Fibroblast of skin of right quadriceps (primary cell): ENCODE measurements around the gene SELL.
"Not testable (repeated sequence)": the region's sequence is repeated elsewhere in the genome, so short reads cannot be mapped to it uniquely, and the experiment has no call there.

ENCODE experiments used
- DNase-seq: peaks from one replicate; pipeline ENCODE4 v3.0.0-alpha.2; 2013

SELL gene

DNA sequence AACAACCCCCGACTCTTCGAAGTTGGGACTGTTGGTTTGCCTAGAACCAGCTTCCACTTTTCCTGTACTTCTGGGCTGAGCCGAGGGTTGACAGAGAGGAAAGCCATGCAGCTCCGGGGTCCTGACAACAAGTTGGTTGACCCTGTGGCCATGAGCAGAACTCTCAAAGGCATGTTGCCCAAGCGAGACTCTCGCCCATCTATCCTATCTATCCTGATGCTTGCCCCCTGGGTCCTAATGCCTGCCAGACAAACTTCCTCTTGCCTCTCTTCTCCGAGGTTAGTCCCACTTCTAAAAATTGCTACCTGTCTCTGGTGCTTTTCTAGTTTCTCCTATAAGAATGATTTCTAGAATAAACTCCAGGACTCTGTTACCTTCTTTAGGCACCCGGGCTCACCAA, 48.7 kb downstream of the SELL start:
- not testable (repeated sequence) for DNase-seq

DNA sequence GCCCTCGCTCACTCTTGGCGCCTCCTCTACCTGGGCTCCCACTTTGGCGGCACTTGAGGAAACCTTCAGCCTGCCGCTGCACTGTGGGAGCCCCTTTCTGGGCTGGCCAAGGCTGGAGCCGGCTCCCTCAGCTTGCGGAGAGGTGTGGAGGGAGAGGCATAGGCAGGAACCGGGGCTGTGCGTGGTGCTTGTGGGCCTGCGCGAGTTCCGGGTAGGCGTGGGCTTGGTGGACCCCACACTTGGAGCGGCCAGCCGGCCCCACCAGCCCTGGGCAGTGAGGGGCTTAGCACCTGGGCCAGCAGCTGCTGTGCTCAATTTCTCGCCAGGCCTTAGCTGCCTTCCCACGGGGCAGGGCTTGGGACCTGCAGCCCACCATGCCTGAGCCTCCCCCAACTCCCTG, 50.4 kb downstream of the SELL start:
- DNase-seq, result not testable (repeated sequence)

DNA sequence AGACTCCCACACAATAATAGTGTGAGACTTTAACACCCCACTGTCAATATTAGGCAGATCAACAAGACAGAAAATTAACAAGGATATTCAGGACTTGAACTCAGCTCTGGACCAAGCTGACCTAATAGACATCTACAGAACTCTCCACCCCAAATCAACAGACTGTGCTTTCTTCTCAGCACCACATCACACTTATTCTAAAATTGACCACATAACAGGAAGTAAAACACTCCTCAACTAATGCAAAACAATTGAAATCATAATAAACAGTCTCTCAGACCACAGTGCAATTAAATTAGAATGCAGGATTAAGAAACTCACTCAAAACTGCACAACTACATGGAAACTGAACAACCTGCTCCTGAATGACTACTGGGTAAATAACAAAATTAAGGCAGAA, 52.6 kb downstream of the SELL start:
- DNase-seq, result not testable (repeated sequence)

DNA sequence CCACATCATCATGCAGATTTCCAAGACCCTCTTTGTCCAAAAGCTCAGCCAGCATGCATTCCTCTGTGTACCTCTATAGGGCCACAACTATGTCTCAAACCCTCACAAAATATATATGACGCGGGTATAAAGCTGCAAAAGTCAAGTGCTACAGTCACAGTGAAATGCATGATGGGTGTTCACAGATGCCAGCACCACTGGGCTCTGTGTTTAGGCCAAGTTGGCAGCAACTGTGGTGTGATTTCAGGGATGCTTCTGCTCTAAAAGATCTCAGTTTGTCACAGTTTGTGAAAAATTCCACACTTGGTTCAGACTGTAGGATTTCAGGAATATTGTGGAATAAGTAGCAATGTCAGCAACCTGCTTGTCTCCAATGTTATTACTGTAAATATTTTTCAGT, 57.5 kb downstream of the SELL start:
- no peak for DNase-seq

DNA sequence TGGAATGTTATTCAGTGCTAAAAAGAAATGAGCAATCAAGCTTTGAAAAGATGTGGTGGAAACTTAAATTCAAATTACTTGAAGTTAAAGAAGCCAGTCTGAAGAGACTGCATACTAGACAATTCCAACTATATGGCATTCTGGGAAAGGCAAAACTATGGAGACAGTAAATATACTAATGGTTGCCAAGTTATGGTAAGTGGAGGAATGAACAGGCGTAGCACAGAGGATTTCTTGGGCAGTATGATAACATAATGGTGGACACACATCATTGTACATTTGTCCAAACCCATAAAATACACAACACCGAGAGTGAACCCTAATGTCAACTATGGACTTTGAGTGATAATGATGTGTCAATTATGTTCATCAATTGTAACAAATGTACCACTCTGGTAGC, 60.4 kb downstream of the SELL start:
- no peak for DNase-seq

DNA sequence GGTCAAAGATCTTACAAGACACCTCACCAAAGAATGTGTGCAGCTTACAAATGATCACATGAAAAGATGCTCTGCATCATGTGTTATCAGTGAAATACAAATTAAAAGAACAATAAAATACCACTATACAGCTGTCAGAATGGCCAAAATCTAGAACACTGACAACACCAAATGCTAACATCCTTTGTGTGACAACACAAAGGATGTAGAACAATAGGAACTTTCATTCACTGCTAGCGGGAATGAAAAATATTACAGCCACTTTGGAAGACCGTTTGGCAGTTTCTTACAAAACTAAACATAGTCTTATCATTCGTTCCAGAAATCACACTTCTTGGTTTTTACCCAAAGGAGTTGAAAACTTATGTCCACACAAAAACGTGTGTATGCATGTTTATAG, 60.9 kb downstream of the SELL start:
- no peak for DNase-seq

DNA sequence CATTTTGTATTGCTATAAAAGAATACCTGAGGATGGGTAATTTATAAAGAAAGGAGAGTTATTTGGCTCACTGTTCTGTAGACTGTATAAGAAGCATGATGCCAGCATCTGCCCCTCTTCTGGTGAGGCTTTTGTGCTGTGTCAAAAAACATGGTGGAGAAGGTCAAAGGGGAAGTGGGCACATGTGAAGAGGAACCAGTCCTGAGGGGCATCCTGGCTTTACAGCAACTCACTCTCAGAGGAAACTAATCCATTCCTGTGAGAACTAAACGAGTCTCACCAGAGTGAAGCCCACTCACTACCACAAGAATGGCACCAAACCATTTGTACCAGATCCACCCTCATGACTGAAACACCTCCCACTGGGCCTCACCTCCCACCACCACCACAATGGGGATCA, 62.7 kb downstream of the SELL start:
- no peak for DNase-seq

DNA sequence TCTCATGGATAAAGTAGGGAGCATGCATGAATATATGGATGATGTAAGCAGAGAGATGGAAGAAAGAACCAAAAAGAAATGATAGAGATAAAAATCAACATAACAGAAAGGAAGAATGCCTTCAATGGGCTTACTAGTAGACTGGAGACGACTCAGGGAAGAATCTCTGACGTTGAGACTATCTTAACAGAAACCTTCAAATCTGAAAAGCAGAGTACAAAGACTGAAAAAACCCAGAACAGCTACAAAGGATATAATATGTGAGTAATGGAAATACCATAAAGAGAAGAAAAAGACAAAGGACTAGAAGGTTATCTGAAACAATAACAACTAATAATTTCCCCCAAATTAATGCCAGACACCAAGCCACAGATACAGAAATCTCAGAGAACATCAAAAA, 63.2 kb downstream of the SELL start:
- DNase-seq, result no peak

DNA sequence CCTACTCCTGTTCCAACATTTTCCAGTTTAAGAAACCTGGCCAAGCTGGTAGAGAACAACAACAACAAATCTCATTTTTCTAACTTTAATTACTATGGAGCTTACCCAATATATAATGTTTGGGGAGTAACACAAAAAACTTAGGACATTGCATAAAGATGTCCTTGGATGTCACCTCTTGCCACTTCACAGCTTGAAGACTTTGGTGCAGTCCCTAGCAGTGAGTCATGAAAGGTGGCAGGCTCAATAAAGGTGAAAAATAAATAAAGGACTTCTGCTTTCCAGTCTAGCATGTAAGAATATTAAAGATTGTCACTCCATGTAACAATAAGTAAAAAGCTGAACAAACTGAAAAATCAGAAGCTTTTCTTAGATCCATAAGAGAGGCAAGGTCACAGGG, 63.9 kb downstream of the SELL start:
- no peak for DNase-seq

DNA sequence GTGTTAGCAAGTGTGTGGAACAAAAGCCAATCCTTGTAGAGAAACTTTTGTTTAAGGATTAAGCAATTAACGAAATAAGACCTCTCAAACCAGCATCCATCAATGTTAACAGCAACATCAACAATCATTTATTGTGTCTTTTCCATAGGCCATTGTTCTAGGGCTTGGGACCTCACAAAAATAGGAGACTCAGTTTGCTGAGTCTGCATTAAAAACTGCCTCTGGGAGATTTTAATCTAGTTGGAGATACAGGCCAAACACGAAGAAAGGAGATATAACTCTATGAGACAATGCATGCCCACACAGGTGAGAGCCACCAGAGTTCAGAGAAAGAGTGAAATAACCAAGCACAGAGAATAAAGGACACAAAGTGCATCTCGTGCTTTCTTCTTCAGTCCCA, 67.1 kb downstream of the SELL start:
- DNase-seq, result no peak
